ENCODE measurements around the gene SPRYD3. TPM values are rescaled to one million over a fixed set of nuclear protein-coding genes. Genes with fewer than 3 reads are reported as not detected.

The SPRYD3 gene
- total and polyA plus RNA-seq, 2 experiments from 2014 or later: 4.3 to 5.4 TPM

GRCh38 chr12:53115112-53115890 lies 36.1 kb upstream of the SPRYD3 start (continued):
- TF ChIP-seq ZNF462 (CRISPR knock-in tag; IDR thresholded peaks at IDR 0.05) (no peak), STAT1 (IDR thresholded peaks at IDR 0.05; ENCODE audit: unreplicated experiment) (no peak), JUNB (IDR thresholded peaks at IDR 0.05; ENCODE audit: unreplicated experiment) (no peak), POLR2AphosphoS5 (IDR thresholded peaks at IDR 0.05; ENCODE audit: low read depth) (no peak), ETS1 (IDR thresholded peaks at IDR 0.05) (no peak), ZNF331 (CRISPR knock-in tag; IDR thresholded peaks at IDR 0.05; ENCODE audit: low read depth) (no peak), EZH2phosphoT487 (IDR thresholded peaks at IDR 0.05; ENCODE audit: unreplicated experiment) (no peak), EZH2 (IDR thresholded peaks at IDR 0.05; ENCODE audit: low read depth, unreplicated experiment) (no peak)

All from GM23338 (cell line).